Liver (tissue), 9 donors: ENCODE results near the gene MECP2. TPM values are rescaled to one million over a fixed set of nuclear protein-coding genes. Genes with fewer than 3 reads are reported as not detected.

Experiments
- DNase-seq: peaks from one replicate; pipeline ENCODE4 v3.0.0-alpha.2; 2017; ENCODE audit warnings: low spot score
- H3K27ac ChIP-seq, 2 donors: one replicate each; pipeline ENCODE4 v1.7.0; 2013; ENCODE audit warnings: inconsistent platforms in 2 of 2, low read length in 2 of 2, control low read depth in 1 of 2, low read depth in 1 of 2, mild to moderate bottlenecking in 1 of 2
- H3K27me3 ChIP-seq, 4 donors: one replicate each; pipeline versions ENCODE4 v1.6.1 to v1.7.0; 2013; ENCODE audit warnings: low read length in 3 of 4, inconsistent platforms in 1 of 4, mild to moderate bottlenecking in 1 of 4, moderate library complexity in 1 of 4; ENCODE audit not compliant: control insufficient read depth in 4 of 4, insufficient read depth in 4 of 4
- H3K36me3 ChIP-seq, 4 donors: one replicate each; pipeline versions ENCODE4 v1.6.1 to v1.7.0; 2013; ENCODE audit warnings: low read length in 3 of 4, mild to moderate bottlenecking in 3 of 4, low read depth in 1 of 4, moderate library complexity in 1 of 4; ENCODE audit not compliant: control insufficient read depth in 4 of 4, insufficient read depth in 3 of 4
- H3K4me1 ChIP-seq, 4 donors: one replicate each; pipeline versions ENCODE4 v1.6.1 to v1.7.0; 2013; ENCODE audit warnings: low read length in 3 of 4, mild to moderate bottlenecking in 3 of 4, moderate library complexity in 1 of 4; ENCODE audit not compliant: control insufficient read depth in 4 of 4, insufficient read depth in 4 of 4
- H3K4me3 ChIP-seq, 3 donors: one replicate each; pipeline versions ENCODE4 v1.6.1 to v1.7.0; 2013; ENCODE audit warnings: low read length in 3 of 3, control low read depth in 1 of 3, low read depth in 1 of 3, mild to moderate bottlenecking in 1 of 3
- H3K9ac ChIP-seq, 2 donors: one replicate each; pipeline ENCODE4 v1.7.0; 2013; ENCODE audit warnings: low read length in 2 of 2, mild to moderate bottlenecking in 2 of 2, moderate library complexity in 2 of 2, control low read depth in 1 of 2, low read depth in 1 of 2
- H3K9me3 ChIP-seq, 4 donors: one replicate each; pipeline versions ENCODE4 v1.6.1 to v1.7.0; 2013; ENCODE audit warnings: low read length in 3 of 4; ENCODE audit not compliant: control insufficient read depth in 4 of 4
- ATF3 ChIP-seq: IDR thresholded peaks from 2 replicates; pipeline ENCODE4 v1.6.1; 2016; ENCODE audit warnings: antibody characterized with exemption
- EGR1 ChIP-seq, 2 donors: IDR thresholded peaks; 2 replicates each; pipeline ENCODE4 v1.6.1; 2016 to 2018; ENCODE audit warnings: antibody characterized with exemption in 2 of 2, low read depth in 2 of 2
- FOXA1 ChIP-seq: IDR thresholded peaks from 2 replicates; pipeline ENCODE4 v1.6.1; 2016; ENCODE audit warnings: antibody characterized with exemption
- FOXA2 ChIP-seq: IDR thresholded peaks from 2 replicates; pipeline ENCODE4 v1.6.1; 2016; ENCODE audit warnings: antibody characterized with exemption
- GABPA ChIP-seq, 2 donors: IDR thresholded peaks in 1 of 2; conservative IDR thresholded peaks in 1 of 2; 2 replicates each; pipeline ENCODE4 v1.6.1; 2016; ENCODE audit warnings: antibody characterized with exemption in 2 of 2, mild to moderate bottlenecking in 1 of 2, moderate library complexity in 1 of 2
- HNF4A ChIP-seq, 2 donors: conservative IDR thresholded peaks; 2 replicates each; pipeline ENCODE4 v1.6.1; 2016; ENCODE audit warnings: antibody characterized with exemption in 2 of 2, mild to moderate bottlenecking in 2 of 2
- JUND ChIP-seq, 2 donors: IDR thresholded peaks; 2 replicates each; pipeline ENCODE4 v1.6.1; 2016; ENCODE audit warnings: antibody characterized with exemption in 2 of 2
- MAX ChIP-seq: IDR thresholded peaks from 2 replicates; pipeline ENCODE4 v1.6.1; 2016; ENCODE audit warnings: antibody characterized with exemption
- NR2F2 ChIP-seq: IDR thresholded peaks from 2 replicates; pipeline ENCODE4 v1.6.1; 2016; ENCODE audit warnings: antibody characterized with exemption
- RAD21 ChIP-seq, 2 donors: IDR thresholded peaks; 2 replicates each; pipeline ENCODE4 v1.6.1; 2016; ENCODE audit warnings: antibody characterized with exemption in 2 of 2, mild to moderate bottlenecking in 2 of 2
- SP1 ChIP-seq: IDR thresholded peaks from 2 replicates; pipeline ENCODE4 v1.6.1; 2018; ENCODE audit warnings: antibody characterized with exemption, mild to moderate bottlenecking
- TAF1 ChIP-seq: conservative IDR thresholded peaks from 2 replicates; pipeline ENCODE4 v1.6.1; 2016; ENCODE audit warnings: antibody characterized with exemption, mild to moderate bottlenecking
- YY1 ChIP-seq: IDR thresholded peaks from 2 replicates; pipeline ENCODE4 v1.6.1; 2016; ENCODE audit warnings: antibody characterized with exemption, mild to moderate bottlenecking
- WGBS: extraction: QIAGEN DNeasy Blood & Tissue Kit; methylation state at CpG from one replicate; pipeline ENCODE4 v1.1.7; 2013; 5-methylcytosine and 5-hydroxymethylcytosine counted together
- polyA plus RNA-seq, 2 donors: library from polyadenylated mRNA; stranded (reverse) in 1 of 2; unstranded in 1 of 2; fragments of 200-250 nt in 1 of 2; fragments of >200 nt in 1 of 2; fragmentation: Nextera tagmentation in 1 of 2; extraction: Ambion mirVana in 1 of 2; gene quantifications; one replicate each; pipeline versions ENCODE4 v1.2.1 to v1.2.3, GENCODE V29; 2013 to 2015
- total RNA-seq, 2 donors: library from RNA; depleted of rRNA; stranded (reverse); fragments of >200 nt; gene quantifications; one replicate each; pipeline ENCODE4 v1.2.3, GENCODE V29; 2014
- TF ChIP-seq, protein P1 (sequence below): fragments of 150-350 bp; IDR thresholded peaks from 2 replicates; pipeline ENCODE4 v1.5.1; 2017; ENCODE audit warnings: improper control_type of control experiment, low read depth, low read length; ENCODE audit not compliant: missing input control
- TF ChIP-seq, protein P2 (sequence below): IDR thresholded peaks from 2 replicates; pipeline ENCODE4 v1.6.1; 2016; ENCODE audit warnings: antibody characterized with exemption
- TF ChIP-seq, protein P3 (sequence below): IDR thresholded peaks from 2 replicates; pipeline ENCODE4 v1.6.1; 2016; ENCODE audit warnings: antibody characterized with exemption, mild to moderate bottlenecking
- donor health status: healthy.
- donor health status: healthy.
- donor health status: healthy.
- donor health status: healthy.
- donor health status: healthy.

MECP2 gene
- total and polyA plus RNA-seq, 4 donors = 6.9 to 22.0 (median 10.0) TPM

DNA sequence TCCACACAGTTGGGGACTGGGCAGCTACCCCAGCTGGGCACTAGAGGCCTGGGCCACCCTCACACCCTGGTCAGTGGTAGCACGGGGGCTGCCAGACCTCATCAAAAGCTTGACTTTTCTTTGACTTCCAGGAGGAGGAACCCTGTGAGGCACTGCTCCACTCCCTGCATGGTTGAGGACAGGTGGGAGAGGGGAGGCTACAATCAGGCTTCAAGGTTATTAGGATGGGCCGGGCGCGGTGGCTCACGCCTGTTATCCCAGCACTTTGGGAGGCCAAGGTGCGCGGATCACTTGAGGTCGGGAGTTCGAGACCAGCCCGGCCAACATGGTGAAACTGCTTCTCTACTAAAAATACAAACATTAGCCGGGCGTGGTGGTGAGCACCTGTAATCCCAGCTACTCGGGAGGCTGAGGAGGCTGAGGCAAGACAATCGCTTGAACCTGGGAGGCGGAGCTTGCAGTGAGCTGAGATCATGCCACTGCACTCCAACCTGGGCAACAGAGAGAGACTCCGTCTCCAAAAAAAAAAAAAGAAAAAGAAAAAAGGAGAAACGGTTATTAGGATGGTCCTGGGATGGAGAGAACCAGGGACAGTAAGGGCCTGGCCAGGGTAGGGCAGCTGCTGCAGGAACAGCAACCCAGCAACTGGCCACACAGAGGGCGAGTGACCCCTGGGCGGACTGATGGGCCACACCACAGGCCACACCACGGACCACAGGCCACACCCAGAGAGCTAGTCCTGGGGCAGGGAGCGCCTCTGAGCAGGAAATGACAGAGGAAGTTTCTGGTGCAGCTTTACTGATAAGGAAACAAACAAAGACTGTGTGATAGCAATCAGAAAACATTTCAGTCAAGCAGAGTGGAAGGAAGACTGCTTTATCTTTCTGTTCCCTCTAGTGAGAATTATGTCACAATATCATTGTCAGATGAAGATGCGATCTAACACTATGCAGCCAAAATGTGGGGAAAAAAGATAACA lies 26.0 kb upstream of the MECP2 start (continued):
- TF ChIP-seq HNF4A (conservative IDR thresholded peaks at IDR 0.05) (no peak), MAX (no peak), ATF3 (no peak), GABPA (IDR thresholded peaks at IDR 0.05 in 1 of 2, conservative IDR thresholded peaks at IDR 0.05 in 1 of 2) (no peak), RAD21 (IDR thresholded peaks at IDR 0.05) (no peak), YY1 (no peak), FOXA1 (no peak), TAF1 (no peak), EGR1 (IDR thresholded peaks at IDR 0.05; ENCODE audit: low read depth in 2 of 2) (no peak), SP1 (no peak)
- TF ChIP-seq, protein P1, sequence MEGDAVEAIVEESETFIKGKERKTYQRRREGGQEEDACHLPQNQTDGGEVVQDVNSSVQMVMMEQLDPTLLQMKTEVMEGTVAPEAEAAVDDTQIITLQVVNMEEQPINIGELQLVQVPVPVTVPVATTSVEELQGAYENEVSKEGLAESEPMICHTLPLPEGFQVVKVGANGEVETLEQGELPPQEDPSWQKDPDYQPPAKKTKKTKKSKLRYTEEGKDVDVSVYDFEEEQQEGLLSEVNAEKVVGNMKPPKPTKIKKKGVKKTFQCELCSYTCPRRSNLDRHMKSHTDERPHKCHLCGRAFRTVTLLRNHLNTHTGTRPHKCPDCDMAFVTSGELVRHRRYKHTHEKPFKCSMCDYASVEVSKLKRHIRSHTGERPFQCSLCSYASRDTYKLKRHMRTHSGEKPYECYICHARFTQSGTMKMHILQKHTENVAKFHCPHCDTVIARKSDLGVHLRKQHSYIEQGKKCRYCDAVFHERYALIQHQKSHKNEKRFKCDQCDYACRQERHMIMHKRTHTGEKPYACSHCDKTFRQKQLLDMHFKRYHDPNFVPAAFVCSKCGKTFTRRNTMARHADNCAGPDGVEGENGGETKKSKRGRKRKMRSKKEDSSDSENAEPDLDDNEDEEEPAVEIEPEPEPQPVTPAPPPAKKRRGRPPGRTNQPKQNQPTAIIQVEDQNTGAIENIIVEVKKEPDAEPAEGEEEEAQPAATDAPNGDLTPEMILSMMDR = no peak

- Histone ChIP-seq H3K27ac (no peak overlapping the region), H3K9ac (no peak overlapping the region), H3K9me3 (peaks cover 0 to 3% (median 0%) of the 10 kb centered on the region in 4 donors), H3K4me1 (no peaks in the 10 kb centered on the region), H3K36me3 (no peaks in the 10 kb centered on the region), H3K27me3 (no peaks in the 10 kb centered on the region), H3K4me3 (no peak overlapping the region)
- whole genome bisulfite sequencing = 62% methylated on average over 11 of the region's 11 CpGs
- TF ChIP-seq FOXA2 = no peak
- no peak for TF ChIP-seq RAD21 (IDR thresholded peaks at IDR 0.05)
- no peak for TF ChIP-seq HNF4A (conservative IDR thresholded peaks at IDR 0.05)
- TF ChIP-seq JUND (IDR thresholded peaks at IDR 0.05) = no peak
- no peak for TF ChIP-seq GABPA (IDR thresholded peaks at IDR 0.05 in 1 of 2, conservative IDR thresholded peaks at IDR 0.05 in 1 of 2)
- TF ChIP-seq, protein P2, sequence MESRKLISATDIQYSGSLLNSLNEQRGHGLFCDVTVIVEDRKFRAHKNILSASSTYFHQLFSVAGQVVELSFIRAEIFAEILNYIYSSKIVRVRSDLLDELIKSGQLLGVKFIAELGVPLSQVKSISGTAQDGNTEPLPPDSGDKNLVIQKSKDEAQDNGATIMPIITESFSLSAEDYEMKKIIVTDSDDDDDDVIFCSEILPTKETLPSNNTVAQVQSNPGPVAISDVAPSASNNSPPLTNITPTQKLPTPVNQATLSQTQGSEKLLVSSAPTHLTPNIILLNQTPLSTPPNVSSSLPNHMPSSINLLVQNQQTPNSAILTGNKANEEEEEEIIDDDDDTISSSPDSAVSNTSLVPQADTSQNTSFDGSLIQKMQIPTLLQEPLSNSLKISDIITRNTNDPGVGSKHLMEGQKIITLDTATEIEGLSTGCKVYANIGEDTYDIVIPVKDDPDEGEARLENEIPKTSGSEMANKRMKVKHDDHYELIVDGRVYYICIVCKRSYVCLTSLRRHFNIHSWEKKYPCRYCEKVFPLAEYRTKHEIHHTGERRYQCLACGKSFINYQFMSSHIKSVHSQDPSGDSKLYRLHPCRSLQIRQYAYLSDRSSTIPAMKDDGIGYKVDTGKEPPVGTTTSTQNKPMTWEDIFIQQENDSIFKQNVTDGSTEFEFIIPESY = no peak
- DNase-seq = no peak
Observed at GRCh38 chrX:154121961-154122360, 24.4 kb upstream of the MECP2 start.

GRCh38 chrX:154121207-154121606 lies 23.7 kb upstream of the MECP2 start:
- DNase-seq = no peak
- no peaks in the 10 kb centered on the region for H3K4me1 ChIP-seq
- H3K27ac ChIP-seq = no peak overlapping the region
- H3K4me3 ChIP-seq = no peak overlapping the region
- no peak overlapping the region for H3K9ac ChIP-seq
- WGBS = 98% methylated on average over 4 of the region's 4 CpGs
- peaks cover 0 to 3% (median 0%) of the 10 kb centered on the region in 4 donors for H3K9me3 ChIP-seq
- no peaks in the 10 kb centered on the region for H3K27me3 ChIP-seq
- TF ChIP-seq JUND (IDR thresholded peaks at IDR 0.05) (no peak), NR2F2 (no peak), MAX (no peak), EGR1 (IDR thresholded peaks at IDR 0.05; ENCODE audit: low read depth in 2 of 2) (no peak), TAF1 (no peak), YY1 (no peak), HNF4A (conservative IDR thresholded peaks at IDR 0.05) (no peak), SP1 (no peak)
- TF ChIP-seq, protein P1 = no peak
- TF ChIP-seq, protein P3, sequence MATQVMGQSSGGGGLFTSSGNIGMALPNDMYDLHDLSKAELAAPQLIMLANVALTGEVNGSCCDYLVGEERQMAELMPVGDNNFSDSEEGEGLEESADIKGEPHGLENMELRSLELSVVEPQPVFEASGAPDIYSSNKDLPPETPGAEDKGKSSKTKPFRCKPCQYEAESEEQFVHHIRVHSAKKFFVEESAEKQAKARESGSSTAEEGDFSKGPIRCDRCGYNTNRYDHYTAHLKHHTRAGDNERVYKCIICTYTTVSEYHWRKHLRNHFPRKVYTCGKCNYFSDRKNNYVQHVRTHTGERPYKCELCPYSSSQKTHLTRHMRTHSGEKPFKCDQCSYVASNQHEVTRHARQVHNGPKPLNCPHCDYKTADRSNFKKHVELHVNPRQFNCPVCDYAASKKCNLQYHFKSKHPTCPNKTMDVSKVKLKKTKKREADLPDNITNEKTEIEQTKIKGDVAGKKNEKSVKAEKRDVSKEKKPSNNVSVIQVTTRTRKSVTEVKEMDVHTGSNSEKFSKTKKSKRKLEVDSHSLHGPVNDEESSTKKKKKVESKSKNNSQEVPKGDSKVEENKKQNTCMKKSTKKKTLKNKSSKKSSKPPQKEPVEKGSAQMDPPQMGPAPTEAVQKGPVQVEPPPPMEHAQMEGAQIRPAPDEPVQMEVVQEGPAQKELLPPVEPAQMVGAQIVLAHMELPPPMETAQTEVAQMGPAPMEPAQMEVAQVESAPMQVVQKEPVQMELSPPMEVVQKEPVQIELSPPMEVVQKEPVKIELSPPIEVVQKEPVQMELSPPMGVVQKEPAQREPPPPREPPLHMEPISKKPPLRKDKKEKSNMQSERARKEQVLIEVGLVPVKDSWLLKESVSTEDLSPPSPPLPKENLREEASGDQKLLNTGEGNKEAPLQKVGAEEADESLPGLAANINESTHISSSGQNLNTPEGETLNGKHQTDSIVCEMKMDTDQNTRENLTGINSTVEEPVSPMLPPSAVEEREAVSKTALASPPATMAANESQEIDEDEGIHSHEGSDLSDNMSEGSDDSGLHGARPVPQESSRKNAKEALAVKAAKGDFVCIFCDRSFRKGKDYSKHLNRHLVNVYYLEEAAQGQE = no peak
- no peaks in the 10 kb centered on the region for H3K36me3 ChIP-seq
